Astrocyte (in vitro differentiated cells and primary cell): ENCODE measurements around the gene KCNG3. TPM values are rescaled to one million over a fixed set of nuclear protein-coding genes. Genes with fewer than 3 reads are reported as not detected.

ENCODE experiments used
- DNase-seq: peaks from one replicate; pipeline ENCODE4 v3.0.0-alpha.2; 2010; ENCODE audit warnings: low read depth
- FAIRE-seq: peaks from 2 replicates; lab custom pipeline; 2011; peaks lifted over from hg19 to GRCh38; lab: Jason Lieb, UNC
- H2AFZ ChIP-seq: 2 replicates; pipeline ENCODE4 v1.6.0; 2012; ENCODE audit warnings: low read depth, low read length, inconsistent platforms
- H3K27ac ChIP-seq: 2 replicates; pipeline ENCODE4 v1.5.1; 2011; ENCODE audit warnings: low read depth, low read length, inconsistent platforms
- H3K27me3 ChIP-seq: 2 replicates; pipeline ENCODE4 v1.6.0; 2011; ENCODE audit warnings: low read length, inconsistent platforms; ENCODE audit not compliant: insufficient read depth
- H3K36me3 ChIP-seq: 2 replicates; pipeline ENCODE4 v1.5.1; 2011; ENCODE audit warnings: low read length, inconsistent platforms; ENCODE audit not compliant: insufficient read depth
- H3K4me1 ChIP-seq: 2 replicates; pipeline ENCODE4 v1.5.1; 2011; ENCODE audit warnings: low read length, inconsistent platforms; ENCODE audit not compliant: insufficient read depth
- H3K4me2 ChIP-seq: 2 replicates; pipeline ENCODE4 v1.6.0; 2012; ENCODE audit warnings: low read length, inconsistent platforms
- H3K4me3 ChIP-seq: 2 replicates; pipeline ENCODE4 v1.5.1; 2011; ENCODE audit warnings: low read depth, mild to moderate bottlenecking, low read length, inconsistent platforms; ENCODE audit not compliant: insufficient read depth
- H3K79me2 ChIP-seq: 2 replicates; pipeline ENCODE4 v1.6.0; 2012; ENCODE audit warnings: mild to moderate bottlenecking, low read length, inconsistent platforms; ENCODE audit not compliant: insufficient read depth
- H3K9ac ChIP-seq: 2 replicates; pipeline ENCODE4 v1.6.0; 2012; ENCODE audit warnings: mild to moderate bottlenecking, low read length, inconsistent platforms
- H3K9me3 ChIP-seq: 2 replicates; pipeline ENCODE4 v1.5.1; 2012; ENCODE audit warnings: low read depth, mild to moderate bottlenecking, low read length, inconsistent platforms; ENCODE audit not compliant: insufficient read depth
- H4K20me1 ChIP-seq: 2 replicates; pipeline ENCODE4 v1.6.0; 2012; ENCODE audit warnings: low read length, inconsistent platforms; ENCODE audit not compliant: insufficient read depth
- H3K27ac Mint-ChIP-seq: one replicate; pipeline ENCODE4 v1.8.0; 2021; ENCODE audit warnings: mild to moderate bottlenecking, mixed read lengths; ENCODE audit not compliant: unreplicated experiment
- H3K27me3 Mint-ChIP-seq: one replicate; pipeline ENCODE4 v1.8.0; 2021; ENCODE audit warnings: low read depth, mixed read lengths; ENCODE audit not compliant: unreplicated experiment
- H3K36me3 Mint-ChIP-seq: one replicate; pipeline ENCODE4 v1.8.0; 2021; ENCODE audit warnings: low read depth, mixed read lengths; ENCODE audit not compliant: unreplicated experiment
- H3K4me1 Mint-ChIP-seq: one replicate; pipeline ENCODE4 v1.8.0; 2021; ENCODE audit warnings: low read depth, mixed read lengths; ENCODE audit not compliant: unreplicated experiment
- H3K4me3 Mint-ChIP-seq: one replicate; pipeline ENCODE4 v1.8.0; 2021; ENCODE audit warnings: mild to moderate bottlenecking, moderate library complexity, mixed read lengths; ENCODE audit not compliant: unreplicated experiment
- H3K9me3 Mint-ChIP-seq: one replicate; pipeline ENCODE4 v1.8.0; 2021; ENCODE audit warnings: mild to moderate bottlenecking, mixed read lengths; ENCODE audit not compliant: unreplicated experiment
- EZH2 ChIP-seq: IDR thresholded peaks from 2 replicates; pipeline ENCODE4 v1.6.1; 2012; ENCODE audit warnings: mild to moderate bottlenecking, low read length, inconsistent platforms; ENCODE audit not compliant: insufficient read depth
- total RNA-seq: library from RNA; stranded (reverse); gene quantifications from 2 replicates; pipeline ENCODE4 v1.2.1, GENCODE V29; 2021
- TF ChIP-seq, protein P1 (sequence below): IDR thresholded peaks from 2 replicates; pipeline ENCODE4 v1.5.1; 2011; ENCODE audit warnings: low read depth, mild to moderate bottlenecking, inconsistent platforms, low read length, moderate library complexity; ENCODE audit not compliant: insufficient read depth

Gene KCNG3
- total RNA-seq, 1 donor from 2014 or later = 0.20 TPM

DNA sequence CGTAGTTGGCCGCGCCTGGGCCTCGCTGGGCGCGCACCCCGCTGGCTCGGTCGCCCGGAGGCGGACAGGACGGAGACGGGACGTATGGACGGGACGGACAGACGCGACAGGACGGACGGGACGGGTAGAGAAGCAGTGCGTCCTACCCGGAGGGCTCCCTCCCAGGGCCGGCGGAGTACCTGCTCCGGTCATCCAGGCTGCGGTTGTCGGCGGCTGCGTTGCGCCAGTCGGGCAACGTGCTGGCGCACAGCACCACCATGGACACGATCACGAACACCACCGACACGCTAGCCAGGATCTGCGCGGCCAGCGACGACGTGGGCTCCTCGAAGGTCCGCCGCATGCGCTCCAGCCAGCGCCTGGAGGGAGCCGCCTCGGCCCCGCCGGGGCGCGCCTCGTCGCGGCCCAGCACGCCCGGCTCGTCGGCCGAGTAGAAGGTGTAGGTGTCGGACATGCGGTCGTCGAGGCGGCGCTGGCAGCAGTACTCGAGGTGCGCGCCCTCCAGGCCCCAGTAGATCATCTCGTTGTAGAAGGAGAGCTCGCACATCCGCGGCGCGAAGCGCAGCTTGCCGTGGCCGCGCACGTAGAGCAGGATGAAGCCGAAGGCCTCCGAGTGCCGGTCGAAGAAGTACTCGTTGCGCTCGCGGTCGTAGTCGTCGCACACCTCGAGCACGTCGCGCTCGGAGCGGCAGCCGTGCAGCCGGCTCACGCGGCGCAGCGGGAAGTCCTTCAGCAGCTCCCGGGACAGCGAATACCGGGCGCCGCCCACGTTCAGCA lies 903 bp downstream of the KCNG3 start:
- no peaks in the 10 kb centered on the region for H3K79me2 ChIP-seq
- H3K4me1 ChIP-seq = peaks cover 8% of the 10 kb centered on the region
- H3K27me3 ChIP-seq = peaks cover 31% of the 10 kb centered on the region
- Mint-ChIP-seq H3K4me3 (peak overlapping the region; percentile 31), H3K9me3 (peaks cover 3% of the 10 kb centered on the region), H3K27me3 (peaks cover 23% of the 10 kb centered on the region), H3K4me1 (no peaks in the 10 kb centered on the region), H3K36me3 (no peaks in the 10 kb centered on the region), H3K27ac (no peak overlapping the region)
- no peak overlapping the region for H3K9ac ChIP-seq
- FAIRE-seq (no peak), DNase-seq (no peak)
- no peak overlapping the region for H3K27ac ChIP-seq
- H2AFZ ChIP-seq = peak overlapping the region; percentile 75
- H3K36me3 ChIP-seq = no peaks in the 10 kb centered on the region
- H3K9me3 ChIP-seq = no peaks in the 10 kb centered on the region
- H4K20me1 ChIP-seq = no peaks in the 10 kb centered on the region
- no peak overlapping the region for H3K4me3 ChIP-seq
- peak; percentile 99 for TF ChIP-seq EZH2
- TF ChIP-seq, protein P1, sequence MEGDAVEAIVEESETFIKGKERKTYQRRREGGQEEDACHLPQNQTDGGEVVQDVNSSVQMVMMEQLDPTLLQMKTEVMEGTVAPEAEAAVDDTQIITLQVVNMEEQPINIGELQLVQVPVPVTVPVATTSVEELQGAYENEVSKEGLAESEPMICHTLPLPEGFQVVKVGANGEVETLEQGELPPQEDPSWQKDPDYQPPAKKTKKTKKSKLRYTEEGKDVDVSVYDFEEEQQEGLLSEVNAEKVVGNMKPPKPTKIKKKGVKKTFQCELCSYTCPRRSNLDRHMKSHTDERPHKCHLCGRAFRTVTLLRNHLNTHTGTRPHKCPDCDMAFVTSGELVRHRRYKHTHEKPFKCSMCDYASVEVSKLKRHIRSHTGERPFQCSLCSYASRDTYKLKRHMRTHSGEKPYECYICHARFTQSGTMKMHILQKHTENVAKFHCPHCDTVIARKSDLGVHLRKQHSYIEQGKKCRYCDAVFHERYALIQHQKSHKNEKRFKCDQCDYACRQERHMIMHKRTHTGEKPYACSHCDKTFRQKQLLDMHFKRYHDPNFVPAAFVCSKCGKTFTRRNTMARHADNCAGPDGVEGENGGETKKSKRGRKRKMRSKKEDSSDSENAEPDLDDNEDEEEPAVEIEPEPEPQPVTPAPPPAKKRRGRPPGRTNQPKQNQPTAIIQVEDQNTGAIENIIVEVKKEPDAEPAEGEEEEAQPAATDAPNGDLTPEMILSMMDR = no peak
- peak overlapping the region; percentile 87 for H3K4me2 ChIP-seq

DNA sequence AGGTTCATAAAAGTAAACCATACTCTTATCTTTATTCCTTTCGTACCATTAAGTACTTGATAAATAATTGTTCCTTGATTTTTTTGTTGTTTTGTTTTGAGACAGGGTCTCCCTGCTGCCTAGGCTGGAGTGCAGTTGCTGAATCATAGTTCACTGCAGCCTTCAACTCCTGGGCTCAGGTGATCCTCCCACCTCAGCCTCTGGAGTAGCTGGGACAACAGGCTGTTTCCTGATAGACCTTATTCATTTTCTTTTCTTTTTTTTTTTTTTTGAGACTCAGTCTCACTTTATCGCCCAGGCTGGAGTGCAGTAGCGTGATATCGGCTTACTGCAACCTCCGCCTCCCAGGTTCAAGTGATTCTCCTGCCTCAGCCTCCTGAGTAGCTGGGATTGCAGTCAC lies 5.5 kb downstream of the KCNG3 start:
- Mint-ChIP-seq H3K27ac (no peak overlapping the region), H3K4me3 (no peak overlapping the region), H3K9me3 (peaks cover 3% of the 10 kb centered on the region), H3K27me3 (peaks cover 11% of the 10 kb centered on the region), H3K36me3 (no peaks in the 10 kb centered on the region), H3K4me1 (no peaks in the 10 kb centered on the region)
- Histone ChIP-seq H3K36me3 (no peaks in the 10 kb centered on the region), H3K4me3 (no peak overlapping the region), H3K4me2 (no peak overlapping the region), H3K27me3 (peaks cover 22% of the 10 kb centered on the region), H3K9me3 (no peaks in the 10 kb centered on the region), H3K9ac (no peak overlapping the region), H3K79me2 (no peaks in the 10 kb centered on the region), H3K4me1 (no peaks in the 10 kb centered on the region), H4K20me1 (no peaks in the 10 kb centered on the region), H3K27ac (no peak overlapping the region), H2AFZ (no peak overlapping the region)
- TF ChIP-seq, protein P1 = no peak
- TF ChIP-seq EZH2 = no peak
- no peak for FAIRE-seq
- DNase-seq = no peak
